H7 (cell line): ENCODE results near the gene ATP13A4. TPM values are rescaled to one million over a fixed set of nuclear protein-coding genes. Genes with fewer than 3 reads are reported as not detected.
A peak's percentile ranks its signal among the peaks of the same experiment; 100 is the strongest.

Experiments used
- DNase-seq: peaks from one replicate; pipeline ENCODE4 v3.0.0; 2012
- H3K27me3 ChIP-seq: 2 replicates; pipeline ENCODE4 v1.6.0; 2011; ENCODE audit warnings: mild to moderate bottlenecking, low read length; ENCODE audit not compliant: control insufficient read depth, insufficient read depth
- H3K36me3 ChIP-seq: replicated peaks from 2 replicates; pipeline ENCODE4 v1.5.1; 2011; ENCODE audit warnings: low read length; ENCODE audit not compliant: control insufficient read depth, insufficient read depth
- H3K4me3 ChIP-seq: 2 replicates; pipeline ENCODE4 v1.5.1; 2011; ENCODE audit warnings: low read depth, mild to moderate bottlenecking, control low read depth, low read length, moderate library complexity; ENCODE audit not compliant: insufficient read depth
- total RNA-seq: library from RNA; depleted of rRNA; stranded (reverse); fragments of >200 nt; shearing (Covaris generic); gene quantifications from 2 replicates; pipeline ENCODE4 v1.2.3, GENCODE V29; 2014

ATP13A4 gene
- total RNA-seq, 1 experiment from 2014 or later = 0.14 TPM

- H3K27me3 ChIP-seq = no peaks in the 10 kb centered on the region
- no peak for DNase-seq
- H3K36me3 ChIP-seq = no peaks in the 10 kb centered on the region
- H3K4me3 ChIP-seq = no peak overlapping the region
Observed at GRCh38 chr3:193496658-193497057, 58.0 kb downstream of the ATP13A4 start.

DNA sequence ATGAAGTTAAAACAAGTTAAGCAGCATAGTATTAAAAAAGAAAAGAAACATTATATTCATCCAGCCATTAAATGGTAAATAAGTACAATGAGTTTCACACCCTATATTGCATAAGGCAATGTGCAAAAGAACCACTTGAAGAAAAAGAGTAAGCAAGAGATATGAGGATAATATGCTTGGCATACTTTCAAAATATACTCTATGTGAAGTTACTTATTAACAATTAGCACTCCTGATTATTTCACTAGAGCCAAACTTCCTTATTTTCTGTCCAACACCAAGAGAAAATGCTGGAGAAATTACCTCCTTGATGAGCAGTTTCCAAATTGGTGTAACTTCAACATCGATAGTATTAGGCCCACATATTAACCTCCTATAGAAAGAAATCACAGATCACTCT, 63.7 kb downstream of the ATP13A4 start:
- DNase-seq = no peak
- H3K27me3 ChIP-seq = no peaks in the 10 kb centered on the region
- no peak overlapping the region for H3K4me3 ChIP-seq
- no peaks in the 10 kb centered on the region for H3K36me3 ChIP-seq

- DNase-seq = no peak
- no peaks in the 10 kb centered on the region for H3K27me3 ChIP-seq
- no peaks in the 10 kb centered on the region for H3K36me3 ChIP-seq
- H3K4me3 ChIP-seq = no peak overlapping the region
Observed at GRCh38 chr3:193490580-193490979, 64.1 kb downstream of the ATP13A4 start.

GRCh38 chr3:193489949-193490348, 64.7 kb downstream of the ATP13A4 start:
- no peaks in the 10 kb centered on the region for H3K27me3 ChIP-seq
- DNase-seq = no peak
- no peaks in the 10 kb centered on the region for H3K36me3 ChIP-seq
- H3K4me3 ChIP-seq = no peak overlapping the region

DNA sequence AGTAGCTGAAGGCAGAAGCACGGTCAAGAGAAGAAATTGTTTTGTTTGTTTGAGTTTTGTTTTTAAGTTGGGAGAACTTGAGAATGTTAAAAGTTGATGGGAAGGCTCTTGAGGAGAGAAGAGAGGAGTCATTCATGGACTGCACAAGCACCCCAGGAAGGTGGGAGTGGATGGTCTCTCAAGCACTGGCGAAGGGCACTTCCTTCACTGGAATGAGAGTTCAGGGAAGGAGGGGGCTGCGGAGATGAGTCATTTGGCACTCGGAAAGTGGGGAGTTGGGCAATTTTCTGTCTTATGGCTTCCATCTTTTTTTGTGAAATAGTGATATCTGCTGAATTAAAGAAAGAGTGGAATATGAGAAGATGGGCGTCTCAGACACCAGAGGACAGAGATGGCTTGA, 66.0 kb downstream of the ATP13A4 start:
- no peak for DNase-seq
- H3K27me3 ChIP-seq = no peaks in the 10 kb centered on the region
- H3K36me3 ChIP-seq = no peaks in the 10 kb centered on the region
- no peak overlapping the region for H3K4me3 ChIP-seq

DNA sequence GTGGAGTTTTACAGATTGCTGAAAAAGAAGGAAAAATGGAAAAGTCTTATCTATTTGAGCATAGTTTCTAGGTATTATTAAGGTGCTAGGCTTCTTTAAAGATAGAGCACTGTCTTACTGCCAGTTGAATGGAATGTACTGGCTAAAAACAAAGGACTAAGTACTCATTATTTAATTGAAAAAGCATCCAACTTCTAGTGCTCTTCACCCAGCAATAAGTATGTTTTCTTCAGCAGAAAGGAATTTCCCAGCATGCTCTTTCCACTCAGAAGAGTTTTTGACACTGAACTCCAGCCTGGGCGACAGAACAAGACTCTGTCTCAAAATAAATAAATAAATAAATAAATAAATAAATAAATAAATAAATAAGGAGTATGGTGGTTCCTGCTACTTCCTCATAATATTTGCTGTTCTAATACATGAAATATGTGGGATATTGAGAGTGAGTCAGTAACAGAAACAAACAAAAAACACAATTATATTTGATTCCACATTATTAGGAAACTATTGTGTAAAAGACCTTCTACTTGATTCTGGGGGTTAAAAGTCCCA, 70.6 kb downstream of the ATP13A4 start:
- H3K36me3 ChIP-seq = no peaks in the 10 kb centered on the region
- no peaks in the 10 kb centered on the region for H3K27me3 ChIP-seq
- no peak overlapping the region for H3K4me3 ChIP-seq
- no peak for DNase-seq

- H3K27me3 ChIP-seq = no peaks in the 10 kb centered on the region
- H3K36me3 ChIP-seq = no peaks in the 10 kb centered on the region
- no peak overlapping the region for H3K4me3 ChIP-seq
Observed at GRCh38 chr3:193481436-193481835, 73.3 kb downstream of the ATP13A4 start.

GRCh38 chr3:193474446-193474845, 80.2 kb downstream of the ATP13A4 start:
- Histone ChIP-seq H3K27me3 (no peaks in the 10 kb centered on the region), H3K36me3 (no peaks in the 10 kb centered on the region), H3K4me3 (no peak overlapping the region)
- DNase-seq = no peak

More at GRCh38 chr3:193481436-193481835, 73.3 kb downstream of the ATP13A4 start:
- no peak for DNase-seq

- no peaks in the 10 kb centered on the region for H3K36me3 ChIP-seq
- no peak for DNase-seq
- no peaks in the 10 kb centered on the region for H3K27me3 ChIP-seq
- H3K4me3 ChIP-seq = no peak overlapping the region
Observed at GRCh38 chr3:193470710-193471109, 84.0 kb downstream of the ATP13A4 start.

GRCh38 chr3:193465992-193466608, 88.6 kb downstream of the ATP13A4 start:
- no peaks in the 10 kb centered on the region for H3K27me3 ChIP-seq
- H3K4me3 ChIP-seq = no peak overlapping the region
- H3K36me3 ChIP-seq = no peaks in the 10 kb centered on the region
- no peak for DNase-seq

GRCh38 chr3:193464889-193465288, 89.8 kb downstream of the ATP13A4 start:
- no peaks in the 10 kb centered on the region for H3K36me3 ChIP-seq
- H3K4me3 ChIP-seq = no peak overlapping the region
- DNase-seq = no peak
- H3K27me3 ChIP-seq = no peaks in the 10 kb centered on the region

DNA sequence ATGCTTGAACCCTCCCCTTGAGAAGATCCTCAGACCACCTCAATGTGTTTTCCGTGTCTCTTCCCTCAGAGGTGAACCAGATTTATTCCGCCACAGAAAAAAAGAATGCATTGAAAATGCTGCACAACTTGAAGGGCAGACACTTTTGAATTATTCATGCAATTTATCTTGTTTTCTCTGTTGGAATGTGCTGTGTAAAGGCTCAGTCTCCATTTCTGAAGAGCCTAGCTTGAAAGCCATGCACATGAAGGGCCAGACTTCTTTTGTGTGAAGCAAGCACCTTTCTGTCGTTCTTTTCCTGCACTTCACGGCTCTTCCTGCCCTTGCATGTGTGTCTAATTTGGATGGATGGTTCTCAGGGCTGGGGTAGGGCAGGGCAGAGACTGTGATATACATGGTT, 97.2 kb downstream of the ATP13A4 start:
- H3K4me3 ChIP-seq = no peak overlapping the region
- DNase-seq = no peak

DNA sequence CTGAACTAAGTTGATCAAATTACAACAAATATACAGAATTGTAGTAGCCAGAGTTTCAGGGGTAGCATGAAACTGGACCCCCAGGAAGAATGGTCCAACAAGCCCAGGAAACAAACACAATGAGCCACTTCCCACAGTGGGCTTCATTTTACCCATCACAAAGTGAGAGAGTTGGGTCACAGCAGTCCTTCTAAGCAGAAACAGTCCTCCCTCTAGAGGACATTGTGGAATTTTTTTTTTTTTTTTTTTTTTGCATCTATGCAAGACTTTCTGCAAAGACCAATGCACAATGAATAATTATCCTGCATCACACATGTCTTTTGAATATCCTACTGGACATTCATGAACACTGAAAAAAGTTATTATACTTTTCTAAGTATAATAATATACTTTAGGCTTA, 102.4 kb downstream of the ATP13A4 start:
- peak; percentile 52 for DNase-seq
- Histone ChIP-seq H3K4me3 (no peak overlapping the region), H3K27me3 (no peaks in the 10 kb centered on the region), H3K36me3 (no peaks in the 10 kb centered on the region)

More for the DNA sequence above, 97.2 kb downstream of the ATP13A4 start:
- Histone ChIP-seq H3K27me3 (no peaks in the 10 kb centered on the region), H3K36me3 (no peaks in the 10 kb centered on the region)

DNA sequence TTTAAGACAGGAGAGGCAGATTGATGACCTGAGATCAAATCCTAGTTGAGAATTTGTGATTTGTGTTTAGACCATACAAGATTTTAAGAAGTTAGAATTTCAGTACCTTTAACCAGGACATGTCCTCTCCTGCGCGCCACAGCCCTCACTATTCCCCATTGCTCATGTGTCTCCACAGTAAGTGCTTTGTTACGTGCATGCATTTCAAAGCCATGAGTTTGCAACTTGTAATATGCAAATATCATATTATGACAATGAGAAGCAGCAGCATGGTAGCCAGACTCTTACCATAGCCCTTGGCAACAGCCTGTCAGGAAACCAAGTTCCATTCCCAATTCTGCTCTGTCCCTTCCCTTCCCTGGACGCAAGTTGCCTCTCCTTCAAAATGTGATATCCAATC, 102.8 kb downstream of the ATP13A4 start:
- no peaks in the 10 kb centered on the region for H3K27me3 ChIP-seq
- H3K36me3 ChIP-seq = no peaks in the 10 kb centered on the region
- no peak for DNase-seq
- H3K4me3 ChIP-seq = no peak overlapping the region

- Histone ChIP-seq H3K4me3 (no peak overlapping the region), H3K36me3 (no peaks in the 10 kb centered on the region), H3K27me3 (no peaks in the 10 kb centered on the region)
- no peak for DNase-seq
Observed at GRCh38 chr3:193446965-193447602, 107.6 kb downstream of the ATP13A4 start.
